Measurements from ENCODE around the gene FBXW9.
A peak's percentile ranks its signal among the peaks of the same experiment; 100 is the strongest.
"Not testable (repeated sequence)": the region's sequence is repeated elsewhere in the genome, so short reads cannot be mapped to it uniquely, and the experiment has no call there.

FBXW9 gene

GRCh38 chr19:12652219-12652618, 44.2 kb downstream of the FBXW9 start:
- no peak for DNase-seq (ENCODE audit: low read depth)

- DNase-seq (ENCODE audit: low read depth), result no peak
Observed at GRCh38 chr19:12649941-12650340, 46.5 kb downstream of the FBXW9 start.

GRCh38 chr19:12648088-12648487, 48.3 kb downstream of the FBXW9 start:
- no peak for DNase-seq (ENCODE audit: low read depth)

- no peak for DNase-seq (ENCODE audit: low read depth)
Observed at GRCh38 chr19:12647490-12648071, 48.9 kb downstream of the FBXW9 start.

GRCh38 chr19:12647047-12647446, 49.4 kb downstream of the FBXW9 start:
- DNase-seq (ENCODE audit: low read depth), result no peak

GRCh38 chr19:12646551-12646950, 49.9 kb downstream of the FBXW9 start:
- no peak for DNase-seq (ENCODE audit: low read depth)

- not testable (repeated sequence) for DNase-seq (ENCODE audit: low read depth)
Observed at GRCh38 chr19:12643716-12644115, 52.7 kb downstream of the FBXW9 start.

- no peak for DNase-seq (ENCODE audit: low read depth)
Observed at GRCh38 chr19:12642506-12642905, 53.9 kb downstream of the FBXW9 start.

GRCh38 chr19:12641456-12641855, 55.0 kb downstream of the FBXW9 start:
- no peak for DNase-seq (ENCODE audit: low read depth)

GRCh38 chr19:12639901-12640613, 56.4 kb downstream of the FBXW9 start:
- DNase-seq (ENCODE audit: low read depth), result peak; percentile 77
